ENCODE measurements around the gene PPP1R11. TPM values are rescaled to one million over a fixed set of nuclear protein-coding genes. Genes with fewer than 3 reads are reported as not detected.

PPP1R11 gene
- total and polyA plus RNA-seq, 2 of the 13 experiments (the other 11 are each of a cell fraction or from before 2014, with no cell fraction given): 32.1 to 58.9 TPM

DNA sequence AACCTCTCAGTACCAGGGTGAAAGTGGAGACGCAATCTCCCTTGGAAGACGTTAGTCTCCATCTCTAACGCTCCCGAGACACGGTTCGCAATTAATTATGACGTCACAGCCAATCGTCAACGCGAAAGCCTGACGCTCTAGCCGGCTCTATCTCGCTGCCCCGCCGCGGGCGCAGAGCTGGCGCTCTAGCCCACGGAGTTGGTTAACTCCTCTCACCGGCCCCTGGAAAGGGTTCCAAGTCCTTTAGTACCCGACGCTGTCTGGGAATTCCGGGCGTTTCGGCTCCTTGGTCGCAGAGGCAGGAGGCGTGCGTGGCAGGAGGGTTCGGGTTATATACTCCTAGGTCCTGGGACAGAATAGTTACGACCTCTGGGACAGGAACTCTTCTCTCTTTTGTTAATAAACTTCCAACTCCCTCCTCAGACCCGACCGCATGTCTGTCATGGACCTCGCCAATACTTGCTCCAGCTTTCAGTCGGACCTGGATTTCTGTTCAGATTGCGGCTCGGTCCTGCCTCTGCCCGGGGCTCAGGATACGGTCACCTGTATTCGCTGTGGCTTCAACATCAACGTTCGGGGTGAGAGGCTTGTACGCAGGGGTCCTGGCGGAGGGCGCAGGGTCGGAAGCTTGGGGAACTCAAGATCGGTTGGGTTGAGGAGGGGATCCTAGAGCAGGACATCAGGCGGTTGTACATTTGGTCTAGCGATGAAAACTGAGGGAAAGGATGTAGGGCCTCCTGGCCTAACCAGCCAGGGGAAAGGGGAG lies 5.7 kb upstream of the PPP1R11 start, which contains the start of gene POLR1H (continued):
- TF ChIP-seq, protein P1, sequence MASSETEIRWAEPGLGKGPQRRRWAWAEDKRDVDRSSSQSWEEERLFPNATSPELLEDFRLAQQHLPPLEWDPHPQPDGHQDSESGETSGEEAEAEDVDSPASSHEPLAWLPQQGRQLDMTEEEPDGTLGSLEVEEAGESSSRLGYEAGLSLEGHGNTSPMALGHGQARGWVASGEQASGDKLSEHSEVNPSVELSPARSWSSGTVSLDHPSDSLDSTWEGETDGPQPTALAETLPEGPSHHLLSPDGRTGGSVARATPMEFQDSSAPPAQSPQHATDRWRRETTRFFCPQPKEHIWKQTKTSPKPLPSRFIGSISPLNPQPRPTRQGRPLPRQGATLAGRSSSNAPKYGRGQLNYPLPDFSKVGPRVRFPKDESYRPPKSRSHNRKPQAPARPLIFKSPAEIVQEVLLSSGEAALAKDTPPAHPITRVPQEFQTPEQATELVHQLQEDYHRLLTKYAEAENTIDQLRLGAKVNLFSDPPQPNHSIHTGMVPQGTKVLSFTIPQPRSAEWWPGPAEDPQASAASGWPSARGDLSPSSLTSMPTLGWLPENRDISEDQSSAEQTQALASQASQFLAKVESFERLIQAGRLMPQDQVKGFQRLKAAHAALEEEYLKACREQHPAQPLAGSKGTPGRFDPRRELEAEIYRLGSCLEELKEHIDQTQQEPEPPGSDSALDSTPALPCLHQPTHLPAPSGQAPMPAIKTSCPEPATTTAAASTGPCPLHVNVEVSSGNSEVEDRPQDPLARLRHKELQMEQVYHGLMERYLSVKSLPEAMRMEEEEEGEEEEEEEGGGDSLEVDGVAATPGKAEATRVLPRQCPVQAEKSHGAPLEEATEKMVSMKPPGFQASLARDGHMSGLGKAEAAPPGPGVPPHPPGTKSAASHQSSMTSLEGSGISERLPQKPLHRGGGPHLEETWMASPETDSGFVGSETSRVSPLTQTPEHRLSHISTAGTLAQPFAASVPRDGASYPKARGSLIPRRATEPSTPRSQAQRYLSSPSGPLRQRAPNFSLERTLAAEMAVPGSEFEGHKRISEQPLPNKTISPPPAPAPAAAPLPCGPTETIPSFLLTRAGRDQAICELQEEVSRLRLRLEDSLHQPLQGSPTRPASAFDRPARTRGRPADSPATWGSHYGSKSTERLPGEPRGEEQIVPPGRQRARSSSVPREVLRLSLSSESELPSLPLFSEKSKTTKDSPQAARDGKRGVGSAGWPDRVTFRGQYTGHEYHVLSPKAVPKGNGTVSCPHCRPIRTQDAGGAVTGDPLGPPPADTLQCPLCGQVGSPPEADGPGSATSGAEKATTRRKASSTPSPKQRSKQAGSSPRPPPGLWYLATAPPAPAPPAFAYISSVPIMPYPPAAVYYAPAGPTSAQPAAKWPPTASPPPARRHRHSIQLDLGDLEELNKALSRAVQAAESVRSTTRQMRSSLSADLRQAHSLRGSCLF (CRISPR knock-in tag; IDR thresholded peaks at IDR 0.05; ENCODE audit: borderline replicate concordance): peak; percentile 94
- TF ChIP-seq CENPT (CRISPR knock-in tag; IDR thresholded peaks at IDR 0.05; ENCODE audit: low read depth) (0 out of 2 replicates have a peak, but pooled peaks have one; percentile 1), TSC22D2 (CRISPR knock-in tag; IDR thresholded peaks at IDR 0.05; ENCODE audit: borderline replicate concordance) (peak; percentile 75; the same call in 1 of the 2 replicates), FOXA3 (CRISPR knock-in tag; IDR thresholded peaks at IDR 0.05) (peak; percentile 84), ZNF788 (CRISPR knock-in tag; IDR thresholded peaks at IDR 0.05; ENCODE audit: borderline replicate concordance) (peak; percentile 64; the same call in 1 of the 2 replicates), FIP1L1 (IDR thresholded peaks at IDR 0.05; ENCODE audit: borderline replicate concordance, insufficient read depth, low read depth, low read length) (no peak), SNAPC2 (CRISPR knock-in tag; IDR thresholded peaks at IDR 0.05) (no peak), NCOA2 (CRISPR knock-in tag; IDR thresholded peaks at IDR 0.05) (peak; percentile 66), ARNTL (CRISPR knock-in tag; IDR thresholded peaks at IDR 0.05) (peak; percentile 14; the same call in 1 of the 2 replicates), KDM6A (CRISPR knock-in tag; IDR thresholded peaks at IDR 0.05; ENCODE audit: low read depth) (no peak), ZEB1 (IDR thresholded peaks at IDR 0.05; ENCODE audit: insufficient replicate concordance, low read depth) (peak; percentile 36), DMAP1 (CRISPR knock-in tag; IDR thresholded peaks at IDR 0.05) (peak; percentile 94), FOSL2 (CRISPR knock-in tag; IDR thresholded peaks at IDR 0.05) (peak; percentile 80), POLR2G (IDR thresholded peaks at IDR 0.05; ENCODE audit: low read depth, low read length) (peak; percentile 98), IRF2 (CRISPR knock-in tag; IDR thresholded peaks at IDR 0.05) (peak; percentile 98)
- TF ChIP-seq, protein P2, sequence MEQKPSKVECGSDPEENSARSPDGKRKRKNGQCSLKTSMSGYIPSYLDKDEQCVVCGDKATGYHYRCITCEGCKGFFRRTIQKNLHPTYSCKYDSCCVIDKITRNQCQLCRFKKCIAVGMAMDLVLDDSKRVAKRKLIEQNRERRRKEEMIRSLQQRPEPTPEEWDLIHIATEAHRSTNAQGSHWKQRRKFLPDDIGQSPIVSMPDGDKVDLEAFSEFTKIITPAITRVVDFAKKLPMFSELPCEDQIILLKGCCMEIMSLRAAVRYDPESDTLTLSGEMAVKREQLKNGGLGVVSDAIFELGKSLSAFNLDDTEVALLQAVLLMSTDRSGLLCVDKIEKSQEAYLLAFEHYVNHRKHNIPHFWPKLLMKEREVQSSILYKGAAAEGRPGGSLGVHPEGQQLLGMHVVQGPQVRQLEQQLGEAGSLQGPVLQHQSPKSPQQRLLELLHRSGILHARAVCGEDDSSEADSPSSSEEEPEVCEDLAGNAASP (CRISPR knock-in tag; IDR thresholded peaks at IDR 0.05; ENCODE audit: borderline replicate concordance): peak; percentile 78; the same call in 1 of the 2 replicates
- TF ChIP-seq, protein P3, sequence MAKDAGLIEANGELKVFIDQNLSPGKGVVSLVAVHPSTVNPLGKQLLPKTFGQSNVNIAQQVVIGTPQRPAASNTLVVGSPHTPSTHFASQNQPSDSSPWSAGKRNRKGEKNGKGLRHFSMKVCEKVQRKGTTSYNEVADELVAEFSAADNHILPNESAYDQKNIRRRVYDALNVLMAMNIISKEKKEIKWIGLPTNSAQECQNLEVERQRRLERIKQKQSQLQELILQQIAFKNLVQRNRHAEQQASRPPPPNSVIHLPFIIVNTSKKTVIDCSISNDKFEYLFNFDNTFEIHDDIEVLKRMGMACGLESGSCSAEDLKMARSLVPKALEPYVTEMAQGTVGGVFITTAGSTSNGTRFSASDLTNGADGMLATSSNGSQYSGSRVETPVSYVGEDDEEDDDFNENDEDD (CRISPR knock-in tag; IDR thresholded peaks at IDR 0.05; ENCODE audit: borderline replicate concordance): no peak
